HUES48 (cell line): Measurements from ENCODE around the gene HDAC8.

Experiments
- H3K27ac ChIP-seq: one replicate; pipeline ENCODE4 v1.7.0; 2013; ENCODE audit warnings: low read depth, low read length, inconsistent platforms
- H3K27me3 ChIP-seq: 2 replicates; pipeline ENCODE4 v1.6.1; 2013; ENCODE audit warnings: mild to moderate bottlenecking, low read length; ENCODE audit not compliant: control insufficient read depth, insufficient read depth
- H3K36me3 ChIP-seq: 2 replicates; pipeline ENCODE4 v1.6.1; 2013; ENCODE audit warnings: low read length; ENCODE audit not compliant: control insufficient read depth, insufficient read depth
- H3K4me1 ChIP-seq: 2 replicates; pipeline ENCODE4 v1.6.1; 2013; ENCODE audit warnings: mild to moderate bottlenecking, low read length; ENCODE audit not compliant: control insufficient read depth, insufficient read depth
- H3K4me3 ChIP-seq: 2 replicates; pipeline ENCODE4 v1.5.1; 2013; ENCODE audit warnings: mild to moderate bottlenecking, low read depth, low read length
- H3K9ac ChIP-seq: 2 replicates; pipeline ENCODE4 v1.6.1; 2013; ENCODE audit warnings: mild to moderate bottlenecking, low read depth, low read length, moderate library complexity
- H3K9me3 ChIP-seq: 2 replicates; pipeline ENCODE4 v1.6.1; 2013; ENCODE audit warnings: low read length; ENCODE audit not compliant: control insufficient read depth, insufficient read depth

The HDAC8 gene

DNA sequence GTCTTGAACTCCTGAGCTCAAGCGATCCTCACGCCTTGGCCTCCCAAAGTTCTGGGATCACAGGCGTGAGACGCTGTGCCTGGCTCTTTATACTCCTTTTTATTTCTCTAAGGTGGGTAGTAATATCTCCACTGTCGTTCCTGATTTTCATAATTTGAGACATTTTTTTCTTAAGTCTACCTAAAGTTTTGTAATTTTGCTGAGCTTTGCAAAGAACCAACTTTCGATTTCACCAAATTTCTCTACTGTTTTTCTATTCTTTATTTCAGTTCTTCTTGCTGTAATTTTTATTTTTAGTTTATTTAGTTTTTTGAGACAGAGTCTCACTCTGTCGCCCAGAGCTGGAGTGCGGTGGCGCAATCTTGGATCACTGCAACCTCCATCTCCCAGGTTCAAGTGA, 196.5 kb downstream of the HDAC8 start:
- Histone ChIP-seq H3K27ac (no peak overlapping the region), H3K9me3 (peaks cover 4% of the 10 kb centered on the region; the same call in 1 of the 2 replicates), H3K4me1 (peaks cover 3% of the 10 kb centered on the region; the same call in 1 of the 2 replicates), H3K9ac (no peak overlapping the region), H3K36me3 (no peaks in the 10 kb centered on the region), H3K4me3 (no peak overlapping the region), H3K27me3 (no peaks in the 10 kb centered on the region)

DNA sequence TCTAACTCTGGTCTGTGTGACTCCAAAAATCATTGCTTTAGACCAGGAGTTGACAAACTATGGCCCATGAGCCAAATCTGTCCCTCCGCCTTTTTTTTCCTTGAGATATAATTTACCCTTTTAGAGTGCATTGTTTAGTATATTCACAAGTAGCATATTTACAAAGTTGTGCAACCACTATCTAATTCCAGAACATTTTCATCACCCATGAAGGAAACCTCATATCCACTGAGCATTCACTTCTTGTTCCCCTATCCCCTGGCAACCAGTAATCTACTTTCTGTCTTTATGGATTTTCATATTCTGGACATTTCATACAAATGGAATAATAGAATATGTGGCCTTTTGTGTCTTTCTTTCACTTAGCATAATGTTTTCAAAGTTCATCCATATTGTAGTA, 199.5 kb downstream of the HDAC8 start:
- Histone ChIP-seq H3K9me3 (peaks cover 4% of the 10 kb centered on the region; the same call in 1 of the 2 replicates), H3K4me3 (no peak overlapping the region), H3K27ac (no peak overlapping the region), H3K9ac (no peak overlapping the region), H3K27me3 (no peaks in the 10 kb centered on the region), H3K4me1 (no peaks in the 10 kb centered on the region), H3K36me3 (no peaks in the 10 kb centered on the region)

- no peaks in the 10 kb centered on the region for H3K36me3 ChIP-seq
- H3K27me3 ChIP-seq, result no peaks in the 10 kb centered on the region
- no peak overlapping the region for H3K9ac ChIP-seq
- H3K27ac ChIP-seq, result no peak overlapping the region
- H3K4me3 ChIP-seq, result no peak overlapping the region
- no peaks in the 10 kb centered on the region for H3K4me1 ChIP-seq
- H3K9me3 ChIP-seq, result peaks cover 4% of the 10 kb centered on the region; the same call in 1 of the 2 replicates
Measured at GRCh38 chrX:72372735-72373134, 199.9 kb downstream of the HDAC8 start.

GRCh38 chrX:72371405-72371804, 201.2 kb downstream of the HDAC8 start:
- Histone ChIP-seq H3K27me3 (no peaks in the 10 kb centered on the region), H3K36me3 (no peaks in the 10 kb centered on the region), H3K27ac (no peak overlapping the region), H3K9ac (no peak overlapping the region), H3K9me3 (peaks cover 4% of the 10 kb centered on the region; the same call in 1 of the 2 replicates), H3K4me1 (no peaks in the 10 kb centered on the region), H3K4me3 (no peak overlapping the region)

GRCh38 chrX:72368796-72369195, 203.8 kb downstream of the HDAC8 start:
- Histone ChIP-seq H3K9me3 (peaks cover 11% of the 10 kb centered on the region), H3K4me1 (no peaks in the 10 kb centered on the region), H3K9ac (no peak overlapping the region), H3K27ac (no peak overlapping the region), H3K36me3 (no peaks in the 10 kb centered on the region), H3K4me3 (no peak overlapping the region), H3K27me3 (no peaks in the 10 kb centered on the region)

GRCh38 chrX:72367516-72367915, 205.1 kb downstream of the HDAC8 start:
- H3K36me3 ChIP-seq, result no peaks in the 10 kb centered on the region
- no peak overlapping the region for H3K4me3 ChIP-seq
- no peaks in the 10 kb centered on the region for H3K4me1 ChIP-seq
- H3K27ac ChIP-seq, result no peak overlapping the region
- H3K9ac ChIP-seq, result no peak overlapping the region
- peaks cover 11% of the 10 kb centered on the region for H3K9me3 ChIP-seq
- H3K27me3 ChIP-seq, result no peaks in the 10 kb centered on the region

- Histone ChIP-seq H3K27ac (no peak overlapping the region), H3K4me3 (no peak overlapping the region)
Measured at GRCh38 chrX:72366701-72367454, 205.8 kb downstream of the HDAC8 start.

DNA sequence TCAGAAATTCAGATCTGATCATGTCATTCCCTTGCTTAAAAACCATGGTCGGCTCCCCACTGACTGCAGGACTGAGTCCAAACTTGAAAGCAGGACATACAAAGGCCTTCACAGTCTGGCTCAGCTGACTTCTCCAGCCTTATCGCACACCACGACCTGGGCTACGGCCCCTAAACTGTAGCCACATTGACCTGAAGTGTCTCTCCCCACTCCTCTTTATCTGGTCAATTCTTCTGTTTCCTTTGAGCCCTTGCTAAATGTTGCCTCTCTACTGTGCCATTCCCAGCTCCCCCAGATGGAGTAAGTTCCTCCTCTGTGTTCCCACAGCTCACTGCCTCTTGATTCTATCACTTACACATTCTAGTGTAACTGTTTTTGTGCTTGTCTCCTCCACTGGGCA, 206.5 kb downstream of the HDAC8 start:
- no peak overlapping the region for H3K9ac ChIP-seq
- H3K36me3 ChIP-seq, result no peaks in the 10 kb centered on the region
- H3K27me3 ChIP-seq, result no peaks in the 10 kb centered on the region
- peaks cover 11% of the 10 kb centered on the region for H3K9me3 ChIP-seq
- H3K4me3 ChIP-seq, result no peak overlapping the region
- H3K27ac ChIP-seq, result no peak overlapping the region
- H3K4me1 ChIP-seq, result no peaks in the 10 kb centered on the region

More at GRCh38 chrX:72366701-72367454, 205.8 kb downstream of the HDAC8 start:
- no peaks in the 10 kb centered on the region for H3K4me1 ChIP-seq
- no peaks in the 10 kb centered on the region for H3K36me3 ChIP-seq
- H3K9me3 ChIP-seq, result peaks cover 11% of the 10 kb centered on the region
- no peak overlapping the region for H3K9ac ChIP-seq
- H3K27me3 ChIP-seq, result no peaks in the 10 kb centered on the region

DNA sequence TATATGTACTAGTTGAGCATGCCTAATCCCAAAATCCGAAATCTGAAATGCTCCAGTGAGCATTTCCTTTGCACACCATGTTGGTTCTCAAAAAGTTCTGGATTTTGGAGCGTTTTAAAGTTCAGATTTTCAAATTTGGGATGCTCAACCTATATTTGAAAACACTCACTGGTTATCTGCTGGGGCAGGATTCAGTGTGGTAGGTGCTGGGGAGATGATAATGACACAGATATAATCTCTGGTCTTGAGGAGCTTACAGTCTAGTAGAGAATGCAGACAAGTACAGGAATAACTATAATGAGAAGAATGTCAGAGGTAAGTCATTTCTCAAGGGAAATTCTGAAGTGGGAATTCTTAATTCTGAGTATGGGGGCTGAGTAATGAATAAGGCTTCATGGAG, 207.5 kb downstream of the HDAC8 start:
- H3K9me3 ChIP-seq, result peaks cover 15% of the 10 kb centered on the region

GRCh38 chrX:72360326-72360725, 212.3 kb downstream of the HDAC8 start:
- H3K4me3 ChIP-seq, result no peak overlapping the region
- no peaks in the 10 kb centered on the region for H3K36me3 ChIP-seq
- peaks cover 21% of the 10 kb centered on the region for H3K9me3 ChIP-seq
- H3K4me1 ChIP-seq, result no peaks in the 10 kb centered on the region
- no peaks in the 10 kb centered on the region for H3K27me3 ChIP-seq
- no peak overlapping the region for H3K27ac ChIP-seq
- H3K9ac ChIP-seq, result no peak overlapping the region

More for the DNA sequence above, 207.5 kb downstream of the HDAC8 start:
- Histone ChIP-seq H3K36me3 (no peaks in the 10 kb centered on the region), H3K27ac (no peak overlapping the region), H3K4me1 (no peaks in the 10 kb centered on the region), H3K9ac (no peak overlapping the region), H3K4me3 (no peak overlapping the region), H3K27me3 (no peaks in the 10 kb centered on the region)

DNA sequence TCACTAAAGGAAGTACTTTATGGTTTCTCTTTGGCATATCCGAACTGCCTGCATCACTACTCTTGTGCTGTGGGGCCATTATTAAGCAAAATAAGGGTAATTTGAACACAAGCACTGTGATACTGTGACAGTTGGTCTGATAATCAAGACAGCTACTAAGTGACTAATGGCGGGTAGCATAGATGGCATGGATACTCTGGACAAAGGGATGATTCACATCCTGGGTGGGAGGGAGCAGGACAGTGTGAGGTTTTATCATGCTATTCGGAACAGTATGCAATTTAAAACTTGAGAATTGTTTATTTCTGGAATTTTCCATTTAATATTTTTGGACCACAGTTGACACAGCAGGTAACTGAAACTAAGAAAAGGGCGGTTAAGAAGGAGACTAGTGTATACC, 214.3 kb downstream of the HDAC8 start:
- Histone ChIP-seq H3K36me3 (no peaks in the 10 kb centered on the region), H3K9ac (no peak overlapping the region), H3K4me3 (no peak overlapping the region), H3K9me3 (peaks cover 12% of the 10 kb centered on the region), H3K4me1 (no peaks in the 10 kb centered on the region), H3K27ac (no peak overlapping the region), H3K27me3 (no peaks in the 10 kb centered on the region)
